Measurements from ENCODE around the gene GRIN1.

The GRIN1 gene

DNA sequence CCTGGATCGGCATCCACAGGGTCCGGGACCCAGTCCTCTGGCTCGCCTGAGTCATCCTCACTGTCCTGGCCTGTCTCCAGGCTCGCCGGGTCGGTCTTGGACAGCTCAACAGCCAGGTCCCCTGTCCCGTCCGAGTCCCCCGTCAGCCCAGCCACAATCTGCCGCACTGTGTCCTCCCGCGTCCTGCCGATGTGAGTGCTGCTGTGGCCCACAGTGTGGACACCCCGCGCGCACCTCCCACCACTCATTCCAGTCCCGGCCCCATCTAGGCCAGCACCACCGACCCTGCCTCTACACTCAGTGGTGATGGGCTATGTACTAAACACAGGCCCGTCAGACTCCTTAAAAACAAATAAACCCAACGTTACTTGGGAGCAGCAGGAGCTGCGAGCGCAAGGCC lies 42.7 kb downstream of the GRIN1 start:
- TF ChIP-seq, protein P1, sequence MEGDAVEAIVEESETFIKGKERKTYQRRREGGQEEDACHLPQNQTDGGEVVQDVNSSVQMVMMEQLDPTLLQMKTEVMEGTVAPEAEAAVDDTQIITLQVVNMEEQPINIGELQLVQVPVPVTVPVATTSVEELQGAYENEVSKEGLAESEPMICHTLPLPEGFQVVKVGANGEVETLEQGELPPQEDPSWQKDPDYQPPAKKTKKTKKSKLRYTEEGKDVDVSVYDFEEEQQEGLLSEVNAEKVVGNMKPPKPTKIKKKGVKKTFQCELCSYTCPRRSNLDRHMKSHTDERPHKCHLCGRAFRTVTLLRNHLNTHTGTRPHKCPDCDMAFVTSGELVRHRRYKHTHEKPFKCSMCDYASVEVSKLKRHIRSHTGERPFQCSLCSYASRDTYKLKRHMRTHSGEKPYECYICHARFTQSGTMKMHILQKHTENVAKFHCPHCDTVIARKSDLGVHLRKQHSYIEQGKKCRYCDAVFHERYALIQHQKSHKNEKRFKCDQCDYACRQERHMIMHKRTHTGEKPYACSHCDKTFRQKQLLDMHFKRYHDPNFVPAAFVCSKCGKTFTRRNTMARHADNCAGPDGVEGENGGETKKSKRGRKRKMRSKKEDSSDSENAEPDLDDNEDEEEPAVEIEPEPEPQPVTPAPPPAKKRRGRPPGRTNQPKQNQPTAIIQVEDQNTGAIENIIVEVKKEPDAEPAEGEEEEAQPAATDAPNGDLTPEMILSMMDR (IDR thresholded peaks at IDR 0.05; ENCODE audit: low read depth, low read length, missing control alignments), result no peak
- in situ Hi-C loops (cut with HindIII; ENCODE audit: low pct_ligation_motif_present, low sequenced_read_pairs), result no loop called here
- Histone ChIP-seq H3K27ac (no peak overlapping the region), H3K27me3 (replicated peaks) (no peaks in the 10 kb centered on the region), H3K36me3 (replicated peaks) (peaks cover 50% of the 10 kb centered on the region), H3K4me3 (ENCODE audit: low read depth, low read length) (no peak overlapping the region)
- DNase-seq, result no peak

DNA sequence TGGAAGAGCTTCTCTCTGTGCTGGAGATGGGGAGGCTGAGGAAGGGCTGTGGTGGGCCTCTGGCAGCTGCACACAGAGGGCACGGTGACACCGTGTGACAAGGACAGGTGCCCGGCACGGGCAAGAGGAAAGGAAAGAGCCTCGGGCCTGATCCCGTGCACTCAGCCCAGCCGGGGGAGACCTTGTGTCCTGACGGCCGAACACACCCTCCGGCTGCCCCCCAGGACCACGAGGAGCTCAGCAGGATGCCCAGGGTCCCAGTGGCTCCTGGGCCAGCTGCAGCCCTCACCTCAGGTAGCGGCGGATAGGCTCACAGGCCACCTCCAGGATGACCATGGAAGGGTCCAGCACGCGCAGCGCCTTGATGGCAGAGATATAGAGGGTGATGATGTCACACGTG lies 43.9 kb downstream of the GRIN1 start:
- no peak for DNase-seq
- in situ Hi-C loops (cut with HindIII; ENCODE audit: low pct_ligation_motif_present, low sequenced_read_pairs), result no loop called here
- peaks cover 46% of the 10 kb centered on the region for H3K36me3 ChIP-seq (replicated peaks)
- TF ChIP-seq, protein P1 (IDR thresholded peaks at IDR 0.05; ENCODE audit: low read depth, low read length, missing control alignments), result no peak
- H3K4me3 ChIP-seq (ENCODE audit: low read depth, low read length), result no peak overlapping the region
- H3K27me3 ChIP-seq (replicated peaks), result no peaks in the 10 kb centered on the region
- H3K27ac ChIP-seq, result no peak overlapping the region

DNA sequence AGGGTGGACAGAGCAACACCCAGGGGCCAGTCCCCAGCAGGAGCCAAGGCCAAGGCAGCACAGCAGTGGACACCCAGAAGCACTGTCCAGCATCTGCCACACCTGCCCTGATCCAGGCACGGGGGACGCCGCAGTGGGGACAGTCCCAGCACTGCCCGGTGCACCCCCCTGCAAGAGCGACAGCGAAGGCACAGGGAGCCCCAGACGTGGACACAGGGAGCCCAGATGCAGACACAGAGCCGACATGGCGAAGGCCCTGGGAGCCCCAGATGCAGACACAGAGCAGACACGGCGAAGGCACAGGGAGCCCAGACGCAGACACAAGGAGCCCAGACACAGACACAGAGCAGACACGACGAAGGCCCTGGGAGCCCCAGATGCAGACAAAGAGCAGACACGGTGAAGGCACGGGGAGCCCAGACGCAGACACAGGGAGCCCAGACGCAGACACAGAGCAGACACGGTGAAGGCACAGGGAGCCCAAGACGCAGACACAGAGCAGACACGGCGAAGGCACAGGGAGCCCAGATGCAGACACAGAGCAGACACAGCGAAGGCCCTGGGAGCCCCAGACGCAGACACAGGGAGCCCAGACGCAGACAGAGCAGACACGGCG lies 45.1 kb downstream of the GRIN1 start:
- Histone ChIP-seq H3K4me3 (ENCODE audit: low read depth, low read length) (no peak overlapping the region), H3K27me3 (replicated peaks) (no peaks in the 10 kb centered on the region), H3K36me3 (replicated peaks) (peaks cover 37% of the 10 kb centered on the region), H3K27ac (no peak overlapping the region)
- no peak for DNase-seq
- TF ChIP-seq, protein P1 (IDR thresholded peaks at IDR 0.05; ENCODE audit: low read depth, low read length, missing control alignments), result no peak
- in situ Hi-C loops (cut with HindIII; ENCODE audit: low pct_ligation_motif_present, low sequenced_read_pairs), result no loop called here

DNA sequence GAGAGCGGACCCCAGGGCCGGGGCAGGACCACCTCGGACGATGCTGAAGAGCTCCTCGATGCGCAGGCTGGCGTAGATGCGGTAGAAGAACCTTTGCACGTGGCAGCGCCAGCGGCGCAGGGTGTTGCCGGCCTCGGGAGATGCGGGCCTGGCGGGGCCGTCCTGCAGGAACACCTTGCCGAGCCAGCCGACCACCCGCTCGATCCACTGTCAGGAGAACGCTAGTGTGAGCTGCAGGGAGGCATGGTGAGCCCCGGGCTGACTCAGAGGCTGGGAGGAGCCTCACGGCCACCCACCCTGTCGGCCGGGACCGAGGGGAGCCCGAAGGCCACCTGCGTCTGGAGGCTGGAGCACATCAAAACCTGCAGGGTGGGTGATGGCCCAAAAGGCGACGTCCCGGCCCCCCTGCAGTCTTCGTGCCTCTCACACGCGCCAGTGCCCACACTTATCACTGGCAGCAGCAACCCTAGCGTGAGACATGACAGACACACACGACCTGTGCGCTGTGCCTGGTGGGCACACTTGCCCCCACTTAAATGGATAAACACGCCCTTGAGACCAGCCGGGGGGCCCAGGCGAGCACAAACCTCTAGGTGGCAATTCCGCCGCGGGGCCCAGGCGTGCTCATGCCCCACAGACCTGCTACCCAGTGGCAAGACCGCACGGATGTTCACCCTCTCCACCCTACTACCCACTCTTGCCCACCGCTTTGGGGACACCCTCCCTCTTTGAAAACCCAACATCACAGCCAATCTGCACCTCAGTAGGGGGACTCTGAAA lies 46.1 kb downstream of the GRIN1 start:
- in situ Hi-C loops (cut with HindIII; ENCODE audit: low pct_ligation_motif_present, low sequenced_read_pairs), result no loop called here
- H3K36me3 ChIP-seq (replicated peaks), result peaks cover 32% of the 10 kb centered on the region
- no peak overlapping the region for H3K27ac ChIP-seq
- no peak for DNase-seq
- no peak overlapping the region for H3K4me3 ChIP-seq (ENCODE audit: low read depth, low read length)
- TF ChIP-seq, protein P1 (IDR thresholded peaks at IDR 0.05; ENCODE audit: low read depth, low read length, missing control alignments), result no peak
- H3K27me3 ChIP-seq (replicated peaks), result no peaks in the 10 kb centered on the region

DNA sequence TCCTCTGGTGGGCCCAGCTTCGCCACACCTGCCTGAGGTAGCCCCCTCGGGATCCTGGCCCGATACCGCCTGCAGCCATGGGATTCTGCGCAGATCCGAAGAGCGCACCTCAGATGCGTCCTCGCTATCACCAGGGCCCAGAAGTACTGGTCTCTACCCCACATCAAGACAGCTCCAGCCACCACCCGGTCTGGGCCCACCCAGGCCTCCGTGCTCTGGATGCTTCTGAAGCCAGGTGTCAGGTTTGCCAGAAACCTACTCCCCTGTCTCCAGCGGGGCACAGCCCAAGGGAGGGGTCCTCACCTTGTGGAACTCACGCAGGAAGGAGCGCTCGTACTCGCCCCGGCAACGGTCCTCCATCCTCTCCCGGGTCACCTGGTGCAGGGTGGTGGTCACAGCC lies 47.0 kb downstream of the GRIN1 start:
- Histone ChIP-seq H3K4me3 (ENCODE audit: low read depth, low read length) (no peak overlapping the region), H3K27ac (no peak overlapping the region), H3K36me3 (replicated peaks) (peaks cover 28% of the 10 kb centered on the region), H3K27me3 (replicated peaks) (no peaks in the 10 kb centered on the region)
- in situ Hi-C loops (cut with HindIII; ENCODE audit: low pct_ligation_motif_present, low sequenced_read_pairs), result no loop called here
- no peak for DNase-seq
- TF ChIP-seq, protein P1 (IDR thresholded peaks at IDR 0.05; ENCODE audit: low read depth, low read length, missing control alignments), result no peak
